HG02610 (cell line): Measurements from ENCODE around the gene MYADML2.
"Not testable (repeated sequence)": the region's sequence is repeated elsewhere in the genome, so short reads cannot be mapped to it uniquely, and the experiment has no call there.

ENCODE experiments used
- ATAC-seq: cut with Tn5 transposase; IDR thresholded peaks from one replicate; pipeline ENCODE4 v1.9.1; 2021; ENCODE audit warnings: mild to moderate bottlenecking, moderate library complexity; ENCODE audit not compliant: unreplicated experiment

Gene MYADML2

DNA sequence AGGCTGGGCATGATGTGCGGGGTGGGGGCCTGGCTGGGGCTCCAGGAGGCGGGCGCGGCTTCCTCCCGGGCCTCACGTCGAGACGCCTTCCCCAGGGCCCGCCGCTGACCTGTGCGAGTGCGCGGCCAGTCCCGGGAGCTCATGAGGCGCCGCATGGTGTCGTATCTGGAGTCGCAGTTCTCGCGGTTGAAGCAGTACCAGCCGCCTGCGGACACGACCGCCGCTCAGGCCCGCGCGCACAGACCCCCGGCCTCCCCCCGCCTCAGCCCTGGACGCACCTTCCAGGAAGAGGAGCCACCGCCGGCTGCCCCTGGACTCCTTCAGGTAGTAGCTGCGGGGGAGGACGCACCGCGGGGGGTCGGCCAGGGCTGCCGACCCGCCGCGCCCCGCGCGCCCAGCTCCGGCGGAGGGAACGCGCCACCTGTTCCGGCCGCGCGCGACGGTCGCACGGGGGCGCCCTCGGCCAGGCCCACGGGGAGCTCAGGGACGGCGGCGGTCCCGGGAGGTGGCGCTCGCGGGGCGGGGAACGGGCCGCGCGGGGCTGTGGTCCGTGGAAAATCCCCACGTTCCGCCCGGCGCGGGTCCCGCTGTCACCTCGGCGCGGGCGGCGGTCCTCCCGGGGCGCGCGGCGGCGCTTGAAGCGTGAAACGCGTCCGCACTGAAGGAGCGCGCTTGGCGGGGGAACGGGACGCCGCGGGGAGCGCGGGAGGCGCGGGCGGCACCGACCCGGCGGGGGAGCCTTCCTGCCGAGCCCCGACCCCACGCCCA, 12.5 kb upstream of the MYADML2 start:
- no peak for ATAC-seq

GRCh38 chr17:81958633-81959342, 11.8 kb upstream of the MYADML2 start:
- ATAC-seq: no peak

DNA sequence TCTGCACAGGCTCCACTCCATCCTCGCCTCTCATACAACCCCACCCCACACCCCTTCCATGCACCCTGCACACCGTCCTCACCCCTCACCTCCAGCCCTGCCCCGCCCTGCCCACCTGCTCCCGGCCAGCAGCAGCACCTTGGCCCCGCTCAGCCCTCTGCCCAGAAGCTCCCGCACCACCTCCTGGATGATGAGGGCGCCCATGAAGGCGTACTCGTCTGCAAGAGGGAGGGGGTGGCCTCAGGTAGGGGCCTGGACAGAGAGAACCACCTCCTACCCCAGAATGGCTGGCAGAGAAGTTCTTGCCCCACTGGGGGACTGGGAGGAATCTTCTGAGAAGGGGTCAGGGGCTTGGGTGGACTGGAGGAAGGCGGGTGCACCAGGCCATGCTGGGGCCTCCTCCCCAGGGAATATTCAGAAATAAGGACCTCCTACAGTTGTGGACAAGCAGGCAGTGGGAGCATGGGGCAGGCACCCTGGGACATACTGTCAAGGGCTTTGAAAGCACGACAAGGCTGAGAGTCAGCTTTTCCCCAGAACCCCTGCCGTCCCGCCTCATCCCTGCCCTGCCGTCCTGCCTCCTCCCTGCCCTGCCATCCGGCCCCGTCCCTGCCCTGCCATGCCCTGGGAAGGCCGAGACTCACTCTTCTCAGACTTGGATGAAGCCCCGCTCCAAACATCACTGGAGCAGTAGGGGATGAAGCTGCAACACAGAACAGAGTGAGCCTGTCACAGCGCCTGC, 10.8 kb upstream of the MYADML2 start:
- no peak for ATAC-seq

- ATAC-seq: no peak
Measured at GRCh38 chr17:81956607-81957589, 9.9 kb upstream of the MYADML2 start.

DNA sequence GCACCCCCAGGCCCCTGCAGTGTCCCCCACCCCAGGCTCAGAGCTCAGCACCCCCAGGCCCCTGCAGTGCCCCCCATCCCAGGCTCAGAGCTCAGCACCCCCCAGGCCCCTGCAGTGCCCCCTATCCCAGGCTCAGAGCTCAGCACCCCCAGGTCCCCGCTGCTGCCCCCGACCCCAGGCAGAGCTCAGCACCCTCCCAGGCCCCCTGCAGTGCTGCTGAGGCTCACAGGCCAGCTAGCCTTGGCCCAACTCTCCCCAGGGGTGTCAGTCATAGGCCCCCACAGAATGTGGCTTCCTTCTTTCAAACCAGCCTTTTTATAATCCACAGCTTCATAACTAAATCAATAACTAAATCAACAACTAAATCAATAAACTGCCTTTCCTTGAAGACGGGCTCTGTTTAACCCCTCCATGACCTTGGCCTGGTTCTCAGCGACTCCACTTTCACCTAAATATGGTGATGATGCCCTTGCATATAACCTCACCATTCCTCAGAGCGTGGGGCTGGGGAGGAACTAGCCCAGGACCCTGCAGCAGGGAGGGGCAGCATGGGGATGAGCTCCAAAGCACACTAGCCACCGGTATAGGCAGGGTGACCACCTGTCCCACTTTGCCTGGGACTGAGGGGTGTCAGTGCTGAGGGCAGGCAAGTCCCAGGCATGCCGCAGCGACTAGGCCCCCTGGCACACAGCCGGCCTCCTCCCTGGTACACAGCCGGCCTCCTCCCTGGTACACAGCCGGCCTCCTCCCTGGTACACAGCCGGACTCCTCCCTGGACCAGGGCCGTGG, 8.9 kb upstream of the MYADML2 start:
- no peak for ATAC-seq

DNA sequence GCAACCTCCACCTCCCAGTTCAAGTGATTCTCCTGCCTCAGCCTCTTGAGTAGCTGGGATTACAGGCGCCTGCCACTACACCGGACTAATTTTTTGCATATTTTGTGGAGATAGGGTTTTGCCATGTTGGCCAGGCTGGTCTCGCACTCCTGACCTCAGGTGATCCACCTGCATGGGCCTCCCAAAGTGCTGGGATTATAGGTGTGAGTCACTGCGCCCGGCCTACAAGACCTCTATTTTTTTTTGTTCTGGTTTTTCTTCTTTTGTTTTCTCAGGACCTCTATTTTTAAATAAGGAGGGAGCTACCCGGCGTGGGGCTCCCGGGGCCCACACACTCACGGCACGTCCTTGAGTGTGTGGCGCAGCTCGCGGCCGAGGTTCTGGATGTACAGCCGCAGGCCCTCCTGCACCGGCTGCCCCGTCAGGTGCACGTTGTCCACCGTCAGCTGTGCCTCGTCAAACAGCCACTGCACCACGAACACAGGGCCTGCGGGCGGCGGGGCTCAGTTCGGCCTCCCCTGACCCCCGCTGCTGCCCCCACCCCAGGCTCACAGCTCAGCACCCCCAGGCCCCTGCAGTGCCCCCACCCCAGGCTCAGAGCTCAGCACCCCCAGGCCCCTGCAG, 8.1 kb upstream of the MYADML2 start:
- no peak for ATAC-seq

GRCh38 chr17:81954131-81955057, 7.4 kb upstream of the MYADML2 start:
- ATAC-seq: no peak

GRCh38 chr17:81953443-81953842, 6.4 kb upstream of the MYADML2 start:
- not testable (repeated sequence) for ATAC-seq

DNA sequence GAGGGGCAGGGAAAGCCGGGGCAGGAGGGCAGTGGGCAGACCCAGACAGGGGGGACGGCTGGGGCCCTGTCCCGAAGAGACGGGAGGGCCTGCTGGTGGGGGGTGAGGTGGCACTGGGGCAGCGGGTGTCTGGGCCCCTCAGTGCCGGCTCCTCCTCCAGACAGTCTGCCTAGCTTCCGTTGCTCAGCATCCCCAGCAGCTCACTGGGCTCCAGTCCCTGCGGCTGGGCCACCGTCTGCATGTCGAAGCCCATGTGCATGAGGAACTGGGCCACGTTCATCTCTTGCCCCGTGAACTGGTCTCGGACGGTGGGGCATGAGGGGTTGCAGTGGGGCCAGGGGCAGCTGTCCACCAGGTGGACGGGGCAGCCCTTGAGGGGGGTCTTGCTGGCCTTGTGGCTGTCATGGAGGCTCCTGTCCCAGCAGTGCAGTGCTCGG, 5.8 kb upstream of the MYADML2 start:
- ATAC-seq: no peak

DNA sequence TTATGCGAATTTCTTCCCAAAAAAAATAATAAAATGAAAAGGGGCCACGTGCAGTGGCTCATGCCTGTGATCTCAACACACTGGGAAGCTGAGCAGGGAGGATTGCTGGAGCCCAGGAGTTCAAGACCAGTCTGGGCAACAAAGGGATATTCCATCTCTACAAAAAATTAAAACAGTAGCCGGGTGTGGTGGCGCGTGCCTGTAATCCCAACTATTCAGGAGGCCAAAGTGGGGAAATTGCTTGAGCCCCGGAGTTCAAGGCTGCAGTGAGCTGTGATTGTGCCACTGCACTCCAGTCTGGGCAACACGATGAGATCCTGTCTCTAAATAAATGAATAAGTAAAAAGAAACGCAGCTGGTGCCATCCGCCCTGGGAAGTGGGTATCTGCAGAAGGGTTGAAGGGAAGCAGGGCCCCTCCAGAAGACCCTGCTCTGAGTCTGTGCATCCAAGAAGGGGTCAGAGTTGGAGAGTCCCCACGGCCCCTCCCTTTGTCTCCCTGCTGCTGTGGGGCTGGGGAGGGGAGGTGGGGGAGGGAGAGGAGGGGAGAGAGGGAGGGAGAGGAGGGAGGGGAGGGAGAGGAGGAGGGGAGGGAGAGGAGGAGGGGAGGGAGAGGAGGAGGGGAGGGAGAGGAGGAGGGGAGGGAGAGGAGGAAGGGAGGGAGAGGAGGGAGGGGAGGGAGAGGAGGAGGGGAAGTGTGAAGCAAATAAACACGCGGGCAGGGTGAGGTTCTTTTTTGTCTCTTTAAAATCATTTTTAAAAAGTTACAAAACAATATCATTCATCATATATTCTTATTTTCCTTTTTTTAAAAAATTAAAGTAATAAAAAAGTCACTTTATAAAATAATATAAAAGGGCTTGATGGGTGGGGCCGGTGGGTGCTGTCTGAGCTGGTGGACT, 5.0 kb upstream of the MYADML2 start:
- ATAC-seq: no peak

DNA sequence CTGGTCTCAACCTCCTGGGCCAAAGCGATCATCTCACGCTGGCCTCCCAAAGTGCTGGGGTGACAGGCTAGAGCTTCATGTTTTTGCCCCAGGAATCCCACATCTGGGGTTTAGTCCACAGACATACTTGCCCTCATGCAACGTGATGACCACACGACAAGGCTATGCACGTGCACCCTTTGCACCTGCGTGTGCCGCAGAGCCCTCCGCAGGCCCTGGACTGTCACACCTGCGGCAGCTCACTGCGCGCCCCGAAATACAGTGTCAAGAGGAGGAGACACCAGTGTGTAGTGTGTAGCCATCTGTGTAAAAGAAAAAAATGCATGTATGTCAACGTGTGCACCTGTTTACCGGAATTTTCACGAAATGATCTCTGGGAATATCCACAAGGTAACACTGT, 3.5 kb upstream of the MYADML2 start:
- no peak for ATAC-seq

DNA sequence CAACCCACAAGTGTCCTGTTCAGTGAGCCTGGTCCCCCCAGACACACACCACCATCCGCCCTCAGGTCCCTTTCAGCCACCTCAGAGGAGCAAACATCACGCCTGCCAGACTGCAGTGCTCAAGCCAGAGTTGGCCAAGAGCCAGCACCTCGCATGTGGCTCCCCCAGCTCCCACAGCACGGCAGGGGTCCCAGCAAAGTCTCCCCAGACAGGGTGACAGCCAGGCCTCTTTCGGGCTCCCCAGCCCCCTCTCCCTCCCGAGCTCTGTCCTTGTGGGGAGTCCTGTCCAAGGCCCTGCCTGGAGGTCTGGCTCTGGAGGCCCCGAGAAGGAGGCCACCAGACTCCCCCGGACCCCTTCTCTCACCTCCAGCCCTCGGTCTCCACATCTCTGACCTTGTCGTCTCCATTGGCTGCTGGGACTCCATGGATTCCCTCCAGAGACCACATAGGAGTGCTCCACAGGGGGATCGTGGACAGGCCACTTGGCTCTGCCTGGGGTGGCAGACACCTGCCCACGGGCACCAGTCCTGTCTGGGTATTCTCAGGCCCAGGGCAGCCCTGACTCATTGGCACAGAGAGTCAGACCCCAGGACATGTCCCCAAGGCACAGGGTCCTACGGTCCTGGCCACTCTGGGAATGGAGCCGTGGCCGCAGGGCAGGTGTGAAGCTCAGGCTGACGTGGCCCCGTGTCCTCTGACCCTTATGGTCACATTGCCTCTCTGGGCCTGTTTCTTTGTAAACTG, 1.8 kb upstream of the MYADML2 start:
- no peak for ATAC-seq

- no peak for ATAC-seq
Measured at GRCh38 chr17:81944858-81945257, 2.2 kb downstream of the MYADML2 start.

DNA sequence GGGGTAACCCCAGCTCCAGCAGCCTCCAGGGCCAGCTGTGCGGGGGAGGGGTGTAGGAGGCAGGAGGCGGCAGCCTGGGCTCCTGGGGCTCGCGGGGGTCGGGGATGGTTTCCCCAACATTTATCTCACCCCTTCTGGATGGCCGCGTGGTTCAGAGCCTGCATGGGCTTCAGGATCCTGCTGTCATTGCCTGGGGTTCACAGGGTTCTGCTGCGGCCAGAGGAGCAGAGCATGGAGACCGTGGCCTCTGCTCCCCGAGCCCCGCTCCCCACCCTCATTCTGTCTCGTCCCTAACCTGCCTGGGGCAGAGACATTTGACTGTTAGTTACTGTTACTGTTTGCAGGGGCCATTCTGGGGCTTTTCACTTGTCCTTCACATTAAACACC, 4.9 kb downstream of the MYADML2 start:
- ATAC-seq: no peak

- ATAC-seq: no peak
Measured at GRCh38 chr17:81941484-81942166, 5.4 kb downstream of the MYADML2 start.
